NCI-H524 treated with DMSO at 0.1 percent for 48 hours (cell line): ENCODE results near the gene APCDD1.
"Not testable (repeated sequence)": the region's sequence is repeated elsewhere in the genome, so short reads cannot be mapped to it uniquely, and the experiment has no call there.

Experiments
- DNase-seq: peaks from one replicate; lab custom pipeline; 2025; lab: John Stamatoyannopoulos, UW

The APCDD1 gene

GRCh38 chr18:10490401-10491165 is 36.1 kb downstream of the APCDD1 start:
- DNase-seq, result no peak

GRCh38 chr18:10495936-10496335 is 41.5 kb downstream of the APCDD1 start:
- DNase-seq, result no peak

GRCh38 chr18:10497206-10497749 is 42.8 kb downstream of the APCDD1 start:
- DNase-seq, result no peak

GRCh38 chr18:10499230-10499629 is 44.8 kb downstream of the APCDD1 start:
- no peak for DNase-seq

- no peak for DNase-seq
These were observed 45.6 kb downstream of the APCDD1 start for GRCh38 chr18:10500038-10500437.

GRCh38 chr18:10504723-10505122 is 50.3 kb downstream of the APCDD1 start:
- no peak for DNase-seq

- DNase-seq, result not testable (repeated sequence)
These were observed 51.5 kb downstream of the APCDD1 start for GRCh38 chr18:10505892-10506291.

- no peak for DNase-seq
These were observed 54.2 kb downstream of the APCDD1 start for GRCh38 chr18:10508591-10508990.

- DNase-seq, result no peak
These were observed 56.8 kb downstream of the APCDD1 start for GRCh38 chr18:10511236-10511635.

- DNase-seq, result no peak
These were observed 59.6 kb downstream of the APCDD1 start for GRCh38 chr18:10514082-10514481.

- no peak for DNase-seq
These were observed 60.2 kb downstream of the APCDD1 start for GRCh38 chr18:10514601-10515000.

GRCh38 chr18:10515456-10515855 is 61.0 kb downstream of the APCDD1 start:
- no peak for DNase-seq

- no peak for DNase-seq
These were observed 61.6 kb downstream of the APCDD1 start for GRCh38 chr18:10516078-10516477.

GRCh38 chr18:10518595-10519255 is 64.3 kb downstream of the APCDD1 start:
- DNase-seq, result peak; percentile 58

GRCh38 chr18:10519366-10519765 is 64.9 kb downstream of the APCDD1 start:
- DNase-seq, result no peak

GRCh38 chr18:10519999-10520935 is 65.8 kb downstream of the APCDD1 start:
- peak; percentile 47 for DNase-seq

- no peak for DNase-seq
These were observed 67.1 kb downstream of the APCDD1 start for GRCh38 chr18:10521566-10521965.

GRCh38 chr18:10522574-10522973 is 68.1 kb downstream of the APCDD1 start:
- DNase-seq, result no peak

GRCh38 chr18:10523544-10523943 is 69.1 kb downstream of the APCDD1 start:
- no peak for DNase-seq

- DNase-seq, result no peak
These were observed 70.3 kb downstream of the APCDD1 start for GRCh38 chr18:10524507-10525370.

GRCh38 chr18:10525371-10525691 is 70.9 kb downstream of the APCDD1 start:
- DNase-seq, result no peak
